A549 treated with Hydrocortisone at 1 μM for 4 hours (cell line): Measurements from ENCODE around the gene ITIH3. TPM values are rescaled to one million over a fixed set of nuclear protein-coding genes. Genes with fewer than 3 reads are reported as not detected.

ENCODE experiments used
- total RNA-seq: library from RNA; stranded (reverse); fragments of 200-300 nt; extraction: Qiagen RNA extraction; gene quantifications from 5 replicates; pipeline ENCODE4 v1.2.3, GENCODE V29; 2022

Gene ITIH3
- total RNA-seq: 0.06 to 0.21 TPM (median 0.18 TPM) in 3 of 5 replicates, not detected in the others

GRCh38 chr3:52794612-52795099, at the start of gene ITIH3:
Gene ITIH3, plus strand, starts transcription at chr3:52794796. Its CDS starts 8 bp downstream, at chr3:52794804.

GRCh38 chr3:52770496-52771333, 23.9 kb upstream of the ITIH3 start, which contains the start of gene NEK4:
Gene NEK4, minus strand, starts transcription at chr3:52770940. Its CDS starts 194 bp downstream, at chr3:52770746.

GRCh38 chr3:52777127-52777958, 17.3 kb upstream of the ITIH3 start, which contains the start of gene ITIH1:
Gene ITIH1, plus strand, starts transcription at chr3:52777599. Its CDS starts 17 bp downstream, at chr3:52777616.

GRCh38 chr3:52830535-52831258, 36.1 kb downstream of the ITIH3 start, which contains the start of gene ITIH4:
Gene ITIH4, minus strand, starts transcription at chr3:52830672. Its CDS starts 30 bp downstream, at chr3:52830642.

GRCh38 chr3:52834871-52835501, 40.4 kb downstream of the ITIH3 start, which contains the start of gene MUSTN1:
Gene MUSTN1, minus strand, starts transcription at chr3:52835019. Its CDS starts 71 bp downstream, at chr3:52834948.

Other genes with a start within 250 kb of the ITIH3 start
- 9.5 to 17.9 TPM (median 15.1 TPM) in 5 replicates for gene PBRM1, start 108.9 kb upstream of the ITIH3 start, total RNA-seq
- gene GNL3, start 108.8 kb upstream of the ITIH3 start, total RNA-seq: 84.4 to 149 TPM (median 91.0 TPM) in 5 replicates
- gene GLT8D1, start 89.0 kb upstream of the ITIH3 start, total RNA-seq: 35.0 to 41.9 TPM (median 38.7 TPM) in 5 replicates
- 145 to 168 TPM (median 158 TPM) in 5 replicates for gene SPCS1, start 88.7 kb upstream of the ITIH3 start, total RNA-seq
- gene NEK4, start 23.9 kb upstream of the ITIH3 start, total RNA-seq: 10.7 to 15.3 TPM (median 12.7 TPM) in 5 replicates
- gene ITIH1, start 17.2 kb upstream of the ITIH3 start, total RNA-seq: not detected in 5 replicates
- gene ITIH4, start 35.9 kb downstream of the ITIH3 start, total RNA-seq: 0.44 to 1.5 TPM (median 1.1 TPM) in 5 replicates
- 0.20 to 0.32 TPM in 2 of 5 replicates, not detected in the others for gene MUSTN1, start 40.2 kb downstream of the ITIH3 start, total RNA-seq
- 7.5 to 9.0 TPM (median 8.5 TPM) in 5 replicates for gene STIMATE, start 102.8 kb downstream of the ITIH3 start, total RNA-seq